HG02973 (cell line): ENCODE measurements around the gene FAM3B.
A peak's percentile ranks its signal among the peaks of the same experiment; 100 is the strongest.

Experiments
- ATAC-seq: cut with Tn5 transposase; IDR thresholded peaks from one replicate; pipeline ENCODE4 v1.9.1; 2021; ENCODE audit warnings: moderate library complexity; ENCODE audit not compliant: unreplicated experiment

The FAM3B gene

GRCh38 chr21:41367945-41368734, 51.5 kb downstream of the FAM3B start:
- peak; percentile 44 for ATAC-seq

DNA sequence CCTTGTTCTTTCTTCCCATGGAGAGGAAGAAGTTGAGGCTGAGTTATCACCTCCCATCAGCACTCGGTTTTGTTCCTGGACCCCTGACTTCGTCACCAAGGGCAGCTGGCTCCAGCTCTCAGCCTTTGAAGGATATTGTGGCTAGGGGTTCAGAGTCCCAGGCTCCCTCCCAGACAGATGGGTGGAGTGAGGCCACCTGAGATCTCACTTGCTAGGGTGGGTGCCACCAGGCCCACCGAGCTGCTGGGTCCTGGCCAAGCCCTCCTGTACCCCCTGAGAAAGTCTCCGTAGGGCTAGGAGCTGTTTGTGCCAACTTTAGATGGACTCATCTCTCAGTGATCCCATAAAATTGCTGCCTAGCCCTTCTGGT, 52.1 kb downstream of the FAM3B start:
- ATAC-seq, result no peak

DNA sequence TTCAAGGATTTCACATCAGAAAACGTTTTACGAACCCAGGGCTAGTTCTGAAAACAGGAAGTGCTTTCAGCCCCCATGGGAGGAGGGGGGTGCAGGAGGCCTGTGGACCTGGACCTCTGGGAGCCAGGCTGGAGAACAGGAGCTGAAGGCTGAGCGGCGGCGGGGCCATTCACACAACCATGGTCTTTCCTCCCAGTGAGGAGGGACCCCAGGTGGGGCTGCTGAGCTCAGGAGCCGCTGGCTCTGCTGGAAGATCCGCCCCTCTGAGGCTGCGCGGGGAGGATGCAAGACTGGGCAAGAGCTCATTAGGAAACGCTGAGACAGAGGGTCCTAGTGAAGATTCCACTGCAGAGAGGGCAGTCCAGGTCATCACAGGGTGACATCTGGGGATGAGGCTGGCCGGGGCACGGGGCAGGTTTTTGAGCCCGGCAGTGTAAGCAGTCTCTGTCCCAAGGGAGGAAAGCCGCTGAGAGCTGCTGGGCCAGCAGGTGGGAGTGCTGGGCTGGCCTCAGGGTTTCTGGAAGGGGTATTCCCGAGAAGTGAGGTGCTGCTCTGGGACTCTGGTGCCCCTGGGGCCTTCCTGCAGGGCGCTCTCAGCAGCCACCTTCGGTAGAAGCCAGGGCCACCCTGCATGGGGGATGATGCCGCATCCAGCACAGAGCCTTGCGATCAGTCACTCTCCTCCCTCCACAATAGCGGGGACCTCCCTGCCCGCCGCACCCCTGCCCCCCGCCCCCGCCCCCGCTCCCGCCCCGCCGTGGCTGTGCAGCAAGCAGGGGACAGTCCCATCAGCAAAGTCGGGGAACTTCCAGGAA, 52.7 kb downstream of the FAM3B start:
- peak; percentile 29 for ATAC-seq

- no peak for ATAC-seq
Measured at GRCh38 chr21:41369920-41370839, 53.6 kb downstream of the FAM3B start.

DNA sequence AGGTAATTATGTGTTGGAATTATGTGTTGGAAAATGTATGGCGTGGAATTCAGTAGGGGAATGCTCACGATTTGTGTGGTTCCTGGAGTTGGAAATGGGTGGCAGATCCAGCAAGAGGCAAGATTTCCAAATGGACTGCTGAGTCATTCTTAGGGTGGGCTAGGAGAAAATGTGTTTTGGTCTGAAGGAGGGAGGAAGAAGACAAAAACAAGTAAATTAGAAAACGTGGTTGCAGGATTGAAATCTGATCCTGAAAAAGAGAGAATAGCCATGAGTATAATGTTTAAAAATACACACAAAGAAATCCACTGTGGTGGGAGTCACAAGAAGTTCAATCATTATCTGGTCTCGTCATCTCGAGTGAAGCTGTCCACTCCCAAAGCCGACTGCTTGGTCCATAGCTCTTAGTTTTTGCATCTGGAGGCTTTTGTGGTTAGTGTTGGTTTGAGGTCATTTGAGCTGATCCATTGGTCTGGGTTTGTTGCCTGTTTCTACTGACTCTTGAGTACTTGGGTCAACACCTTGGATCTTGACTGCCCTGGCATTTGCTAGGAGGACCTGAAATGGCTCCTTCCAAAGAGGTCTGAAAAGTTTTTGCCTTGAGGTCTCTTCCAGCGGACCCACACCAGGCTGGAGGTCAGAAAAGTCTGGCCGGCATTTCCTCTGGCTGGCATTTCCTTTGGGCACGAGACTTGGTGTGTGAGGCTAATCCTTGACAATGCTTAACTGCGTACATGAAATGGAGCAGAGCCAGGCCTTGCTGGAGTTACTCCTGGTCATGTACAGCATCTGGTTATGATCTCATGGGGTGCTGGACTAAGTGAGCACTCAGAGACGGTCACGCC, 54.5 kb downstream of the FAM3B start:
- no peak for ATAC-seq

DNA sequence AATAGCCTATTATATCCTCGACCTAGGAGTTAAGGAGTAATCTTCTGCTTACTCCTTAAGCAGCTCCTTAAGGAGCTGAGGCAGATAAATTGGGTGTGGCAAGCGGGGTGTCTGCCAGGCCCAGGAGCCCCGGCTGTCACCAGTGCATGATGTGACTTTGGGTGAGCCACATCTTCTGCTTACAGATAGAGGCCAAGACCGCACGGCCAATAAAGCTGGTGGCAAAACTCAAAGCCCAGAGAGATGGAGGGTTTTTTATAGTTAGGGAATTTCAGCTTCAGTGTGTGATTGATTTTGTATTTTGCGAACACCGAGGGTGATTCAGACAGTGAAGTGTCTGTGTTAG, 55.1 kb downstream of the FAM3B start:
- ATAC-seq, result no peak

GRCh38 chr21:41373253-41373652, 56.7 kb downstream of the FAM3B start:
- no peak for ATAC-seq

- ATAC-seq, result no peak
Measured at GRCh38 chr21:41373763-41374162, 57.2 kb downstream of the FAM3B start.

GRCh38 chr21:41374177-41374712, 57.6 kb downstream of the FAM3B start:
- no peak for ATAC-seq

DNA sequence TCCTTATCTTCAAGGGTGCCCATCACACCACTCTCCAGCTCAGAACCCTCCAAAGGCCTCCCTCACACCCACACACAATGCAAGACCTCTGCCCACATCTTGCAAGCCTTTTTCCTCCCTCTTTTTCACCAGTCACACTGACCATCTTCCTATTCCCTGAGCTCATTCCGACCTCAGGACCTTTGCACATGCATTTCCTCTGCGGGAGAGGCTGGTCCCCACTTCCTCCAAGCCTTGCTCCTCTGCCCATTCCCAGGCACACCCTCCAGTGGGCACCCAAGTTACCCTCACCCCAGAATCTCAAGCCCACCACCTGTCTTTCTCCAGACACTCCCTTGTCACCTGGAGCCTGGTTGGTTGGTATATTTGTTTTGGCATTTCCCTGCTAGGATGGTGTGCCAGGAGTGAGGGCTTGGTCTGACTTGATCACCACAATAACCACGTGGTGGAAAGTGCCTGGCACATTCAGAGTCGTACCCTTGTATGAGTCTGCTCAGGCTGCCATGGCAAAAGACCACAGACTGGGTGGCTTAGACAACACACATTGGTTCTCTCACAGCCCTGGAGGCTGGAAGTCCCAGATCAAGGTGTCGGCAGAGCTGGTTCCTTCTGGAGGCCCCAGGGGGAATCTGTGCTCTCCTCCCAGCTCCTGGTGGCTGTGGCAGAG, 58.4 kb downstream of the FAM3B start:
- no peak for ATAC-seq

DNA sequence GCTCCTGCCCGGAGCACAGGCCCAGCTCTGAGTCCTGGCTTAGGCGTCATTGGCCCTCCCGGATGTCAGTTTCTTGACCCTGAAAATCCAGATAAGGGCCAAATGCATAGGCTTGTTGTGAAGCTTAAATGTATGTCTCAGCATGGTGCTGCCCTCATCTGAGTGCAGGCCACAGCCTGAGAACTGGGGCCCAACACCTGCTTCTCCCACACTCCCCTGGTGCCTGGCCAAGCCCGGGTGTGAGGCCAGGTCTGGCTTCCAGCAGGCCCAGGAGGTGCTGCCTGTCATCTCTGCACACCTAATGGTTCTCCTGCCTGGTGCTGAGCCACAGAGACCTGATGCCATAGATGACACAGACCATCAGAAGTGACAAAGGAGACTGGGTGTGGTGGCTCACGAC, 59.3 kb downstream of the FAM3B start:
- no peak for ATAC-seq

DNA sequence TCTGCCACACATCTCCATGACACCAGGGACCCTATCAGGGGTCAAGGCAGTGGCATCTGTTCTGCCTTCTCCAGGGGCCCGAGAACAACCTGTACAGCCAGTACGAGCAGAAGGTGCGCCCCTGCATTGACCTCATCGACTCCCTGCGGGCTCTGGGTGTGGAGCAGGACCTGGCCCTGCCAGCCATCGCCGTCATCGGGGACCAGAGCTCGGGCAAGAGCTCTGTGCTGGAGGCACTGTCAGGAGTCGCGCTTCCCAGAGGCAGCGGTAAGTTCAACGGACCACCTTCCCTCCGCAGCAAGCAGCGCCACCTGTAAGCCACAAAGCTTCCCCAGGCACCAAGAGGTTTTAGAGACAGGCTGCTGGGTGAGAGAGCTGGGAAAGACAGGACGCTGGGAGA, 61.1 kb downstream of the FAM3B start:
- no peak for ATAC-seq

- ATAC-seq, result no peak
Measured at GRCh38 chr21:41378849-41379248, 62.2 kb downstream of the FAM3B start.

GRCh38 chr21:41379901-41380300, 63.3 kb downstream of the FAM3B start:
- no peak for ATAC-seq

GRCh38 chr21:41381731-41382130, 65.1 kb downstream of the FAM3B start:
- no peak for ATAC-seq

GRCh38 chr21:41387042-41387819, 70.6 kb downstream of the FAM3B start:
- no peak for ATAC-seq

DNA sequence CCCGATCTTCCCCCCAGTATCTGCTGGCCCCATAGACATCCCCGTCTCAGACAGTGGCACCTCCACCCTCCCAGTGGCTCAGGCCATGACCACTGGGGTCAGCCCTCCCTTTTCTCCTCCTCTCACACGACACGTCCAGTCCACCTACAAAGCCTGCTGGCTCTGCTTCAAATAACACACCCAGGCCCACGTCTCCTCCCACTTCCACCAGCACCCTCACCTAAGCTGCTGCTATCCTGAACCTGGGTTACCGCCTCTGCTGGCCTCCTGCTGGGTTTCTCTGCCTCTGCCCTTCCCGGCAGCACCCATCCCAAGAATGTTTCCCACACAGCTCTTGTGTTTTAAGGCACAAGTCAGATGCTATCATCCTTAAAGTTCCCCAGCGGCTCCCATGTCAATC, 71.2 kb downstream of the FAM3B start:
- no peak for ATAC-seq

GRCh38 chr21:41388259-41388658, 71.7 kb downstream of the FAM3B start:
- ATAC-seq, result no peak
